DOHH2 (cell line): ENCODE results near the gene ETV6.
A peak's percentile ranks its signal among the peaks of the same experiment; 100 is the strongest.

Experiments used
- H3F3A ChIP-seq: fragments of 200-600 bp; sonication (generic), shearing (Covaris generic); 2 replicates; pipeline ENCODE4 v1.6.0; 2016; ENCODE audit warnings: antibody characterized with exemption, mild to moderate bottlenecking; ENCODE audit not compliant: control insufficient read depth, insufficient read depth
- H3K27ac ChIP-seq: fragments of 200-600 bp; sonication (generic); 2 replicates; pipeline ENCODE4 v1.5.1; 2014; ENCODE audit warnings: low read depth, mild to moderate bottlenecking, low read length, moderate library complexity
- H3K27me3 ChIP-seq: fragments of 200-600 bp; sonication (generic); 2 replicates; pipeline ENCODE4 v1.6.1; 2014; ENCODE audit warnings: mild to moderate bottlenecking, low read length, mixed read lengths; ENCODE audit not compliant: control insufficient read depth
- H3K36me3 ChIP-seq: fragments of 200-600 bp; sonication (generic); 2 replicates; pipeline ENCODE4 v1.6.1; 2014; ENCODE audit warnings: mild to moderate bottlenecking, low read length, moderate library complexity, mixed read lengths; ENCODE audit not compliant: control insufficient read depth
- H3K4me1 ChIP-seq: fragments of 200-600 bp; sonication (generic); 2 replicates; pipeline ENCODE4 v1.6.1; 2014; ENCODE audit warnings: mild to moderate bottlenecking, low read length, mixed read lengths; ENCODE audit not compliant: control insufficient read depth
- H3K4me2 ChIP-seq: fragments of 200-600 bp; sonication (generic); 2 replicates; pipeline ENCODE4 v1.6.0; 2014; ENCODE audit warnings: mild to moderate bottlenecking, low read length, moderate library complexity
- H3K4me3 ChIP-seq: fragments of 200-600 bp; sonication (generic); 2 replicates; pipeline ENCODE4 v1.5.1; 2014; ENCODE audit warnings: mild to moderate bottlenecking, low read length, mixed read lengths
- H3K79me2 ChIP-seq: fragments of 200-600 bp; sonication (generic); 2 replicates; pipeline ENCODE4 v1.6.1; 2014; ENCODE audit warnings: mild to moderate bottlenecking, low read length, mixed read lengths; ENCODE audit not compliant: control insufficient read depth
- H3K9me2 ChIP-seq: fragments of 200-600 bp; sonication (generic); replicated peaks from 2 replicates; pipeline ENCODE4 v1.6.1; 2014; ENCODE audit warnings: mild to moderate bottlenecking, low read length, mixed read lengths; ENCODE audit not compliant: control insufficient read depth
- H3K9me3 ChIP-seq: fragments of 200-600 bp; sonication (generic); 2 replicates; pipeline ENCODE4 v1.6.1; 2014; ENCODE audit warnings: antibody characterized with exemption, low read length, mixed read lengths; ENCODE audit not compliant: control insufficient read depth, insufficient read depth
- H4K20me1 ChIP-seq: fragments of 200-600 bp; sonication (generic); 2 replicates; pipeline ENCODE4 v1.6.0; 2014; ENCODE audit warnings: low read depth, mild to moderate bottlenecking, antibody characterized with exemption, low read length, moderate library complexity; ENCODE audit not compliant: control insufficient read depth, insufficient read depth
- EZH2phosphoT487 ChIP-seq: fragments of 200-600 bp; sonication (generic); IDR thresholded peaks from 2 replicates; pipeline ENCODE4 v1.6.1; 2017; ENCODE audit warnings: borderline replicate concordance, mild to moderate bottlenecking, antibody characterized with exemption, low read length, moderate library complexity, mixed read lengths
- TF ChIP-seq, protein P1 (sequence below): fragments of 200-600 bp; sonication (generic); IDR thresholded peaks from one replicate; pipeline ENCODE4 v1.5.1; 2014; ENCODE audit warnings: antibody characterized with exemption, mild to moderate bottlenecking, low read depth, low read length; ENCODE audit not compliant: poor library complexity, severe bottlenecking

Gene ETV6

DNA sequence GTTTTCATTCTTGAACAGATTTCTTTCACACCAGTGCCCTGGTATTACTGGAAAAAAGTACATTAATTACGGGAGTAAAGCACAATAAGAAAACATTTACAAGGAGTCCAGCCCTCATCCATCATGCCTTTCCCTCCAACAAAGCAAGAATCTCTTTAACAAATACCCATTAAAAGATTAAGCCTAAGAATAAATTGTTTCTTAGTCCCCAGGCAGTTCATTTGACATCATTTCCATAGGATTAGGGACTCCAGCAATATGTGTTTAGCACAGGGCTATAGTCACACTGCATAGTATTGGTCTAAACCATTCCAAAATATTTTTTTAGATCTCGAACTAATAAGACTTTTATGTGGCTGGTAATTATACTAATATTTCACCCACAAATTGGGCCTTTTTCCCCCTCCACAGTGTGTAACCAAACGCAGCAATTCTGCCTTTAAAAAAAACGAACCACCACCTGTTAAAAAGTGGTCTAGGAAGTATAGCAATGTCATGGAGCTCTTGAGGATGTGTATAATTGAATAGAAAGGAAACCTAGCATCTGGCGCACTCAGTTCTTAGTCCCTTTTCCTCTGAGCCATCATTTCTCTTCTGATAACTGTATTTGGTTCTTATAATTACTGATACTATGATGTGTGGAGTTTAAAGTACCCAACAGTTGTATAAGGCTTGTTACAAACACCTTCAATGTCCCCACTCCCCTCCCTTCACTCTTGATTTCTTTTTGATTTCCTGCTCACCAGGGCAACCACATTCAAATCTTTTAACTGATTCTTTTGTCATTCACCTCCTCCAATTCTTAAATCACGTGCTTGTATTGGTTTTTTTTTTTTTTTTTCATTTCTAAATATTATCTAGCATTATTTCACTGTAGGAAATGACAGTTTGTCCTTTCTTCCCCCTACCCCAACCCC lies 138.7 kb downstream of the ETV6 start:
- no peaks in the 10 kb centered on the region for H3K36me3 ChIP-seq

DNA sequence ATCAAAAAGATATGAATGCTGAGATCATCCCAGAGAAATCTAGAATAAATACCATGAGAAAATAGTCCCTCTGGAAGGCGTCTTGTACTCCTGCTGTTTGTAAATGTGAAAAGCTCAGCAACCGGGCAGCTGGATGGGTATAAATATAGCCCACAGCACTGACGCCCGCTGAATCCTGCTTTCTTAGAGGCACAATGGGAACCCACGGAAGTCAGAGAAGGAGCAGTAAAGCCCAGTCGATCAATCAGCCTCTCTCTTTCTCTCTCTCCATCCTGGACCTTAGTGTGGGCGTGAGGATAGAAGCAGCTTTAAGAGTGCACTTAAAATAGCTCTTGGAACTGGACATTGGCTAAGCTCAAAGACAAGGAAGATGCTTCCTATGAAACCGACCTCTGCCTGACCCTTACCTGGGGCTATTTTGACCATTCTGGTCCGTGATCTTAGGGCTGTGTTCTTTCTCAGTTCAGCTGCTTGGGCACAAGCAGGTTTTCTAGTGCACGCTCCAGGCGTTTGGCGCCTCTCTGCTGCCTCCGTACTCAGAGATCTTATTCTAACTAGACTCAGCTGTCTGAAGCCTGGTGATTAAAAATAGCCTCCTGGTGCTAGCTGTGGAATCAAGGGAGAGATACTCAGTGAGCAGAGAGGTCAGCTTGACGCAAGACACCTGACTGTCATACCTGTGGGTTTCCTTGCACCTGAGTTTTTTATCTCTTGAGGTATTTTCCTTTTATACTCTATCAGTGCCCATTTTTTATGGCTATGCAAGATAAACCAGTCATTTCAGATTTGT lies 144.6 kb downstream of the ETV6 start:
- H3K4me2 ChIP-seq = no peak overlapping the region
- no peaks in the 10 kb centered on the region for H4K20me1 ChIP-seq
- no peaks in the 10 kb centered on the region for H3K27me3 ChIP-seq
- no peaks in the 10 kb centered on the region for H3K79me2 ChIP-seq
- no peak for TF ChIP-seq EZH2phosphoT487
- TF ChIP-seq, protein P1, sequence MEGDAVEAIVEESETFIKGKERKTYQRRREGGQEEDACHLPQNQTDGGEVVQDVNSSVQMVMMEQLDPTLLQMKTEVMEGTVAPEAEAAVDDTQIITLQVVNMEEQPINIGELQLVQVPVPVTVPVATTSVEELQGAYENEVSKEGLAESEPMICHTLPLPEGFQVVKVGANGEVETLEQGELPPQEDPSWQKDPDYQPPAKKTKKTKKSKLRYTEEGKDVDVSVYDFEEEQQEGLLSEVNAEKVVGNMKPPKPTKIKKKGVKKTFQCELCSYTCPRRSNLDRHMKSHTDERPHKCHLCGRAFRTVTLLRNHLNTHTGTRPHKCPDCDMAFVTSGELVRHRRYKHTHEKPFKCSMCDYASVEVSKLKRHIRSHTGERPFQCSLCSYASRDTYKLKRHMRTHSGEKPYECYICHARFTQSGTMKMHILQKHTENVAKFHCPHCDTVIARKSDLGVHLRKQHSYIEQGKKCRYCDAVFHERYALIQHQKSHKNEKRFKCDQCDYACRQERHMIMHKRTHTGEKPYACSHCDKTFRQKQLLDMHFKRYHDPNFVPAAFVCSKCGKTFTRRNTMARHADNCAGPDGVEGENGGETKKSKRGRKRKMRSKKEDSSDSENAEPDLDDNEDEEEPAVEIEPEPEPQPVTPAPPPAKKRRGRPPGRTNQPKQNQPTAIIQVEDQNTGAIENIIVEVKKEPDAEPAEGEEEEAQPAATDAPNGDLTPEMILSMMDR = no peak
- no peaks in the 10 kb centered on the region for H3F3A ChIP-seq
- no peak overlapping the region for H3K27ac ChIP-seq
- peaks cover 6% of the 10 kb centered on the region; the same call in 1 of the 2 replicates for H3K9me3 ChIP-seq
- no peaks in the 10 kb centered on the region for H3K9me2 ChIP-seq
- no peak overlapping the region for H3K4me3 ChIP-seq
- H3K36me3 ChIP-seq = no peaks in the 10 kb centered on the region; the same call in 1 of the 2 replicates
- peaks cover 13% of the 10 kb centered on the region for H3K4me1 ChIP-seq

More for the DNA sequence above, 138.7 kb downstream of the ETV6 start:
- no peaks in the 10 kb centered on the region for H3K9me3 ChIP-seq
- no peaks in the 10 kb centered on the region for H3K9me2 ChIP-seq
- no peaks in the 10 kb centered on the region for H3K79me2 ChIP-seq
- H3K27ac ChIP-seq = peak overlapping the region; percentile 37; the same call in 1 of the 2 replicates
- no peaks in the 10 kb centered on the region for H4K20me1 ChIP-seq
- H3K4me1 ChIP-seq = peaks cover 22% of the 10 kb centered on the region
- H3K4me3 ChIP-seq = 0 out of 2 replicates have a peak overlapping the region, but pooled peaks have one; percentile 18
- H3K27me3 ChIP-seq = no peaks in the 10 kb centered on the region
- no peaks in the 10 kb centered on the region for H3F3A ChIP-seq
- peak overlapping the region; percentile 25 for H3K4me2 ChIP-seq
- TF ChIP-seq, protein P1 = no peak
- no peak for TF ChIP-seq EZH2phosphoT487

DNA sequence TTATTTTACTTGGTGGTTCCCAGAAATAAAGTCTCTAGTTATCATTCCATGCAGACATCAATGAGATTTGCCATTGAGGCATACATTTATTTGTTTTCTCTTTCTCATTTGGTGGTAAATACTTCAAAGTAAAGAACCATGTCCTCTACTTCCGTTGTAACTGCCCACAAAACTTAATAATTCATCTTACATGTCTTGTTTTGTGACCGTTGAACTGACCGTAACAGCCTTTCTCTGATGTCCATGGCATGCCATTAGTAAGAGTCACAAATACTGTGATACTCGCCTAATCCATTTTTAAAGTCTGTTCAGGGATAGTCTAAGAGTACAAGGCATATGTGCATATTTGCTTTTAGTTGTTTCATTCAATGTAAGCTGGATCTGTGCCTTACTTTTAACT lies 145.3 kb downstream of the ETV6 start:
- H3K36me3 ChIP-seq = no peaks in the 10 kb centered on the region; the same call in 1 of the 2 replicates
- peaks cover 6% of the 10 kb centered on the region; the same call in 1 of the 2 replicates for H3K9me3 ChIP-seq
- TF ChIP-seq EZH2phosphoT487 = no peak
- TF ChIP-seq, protein P1 = no peak
- no peak overlapping the region for H3K4me2 ChIP-seq
- H3K27me3 ChIP-seq = no peaks in the 10 kb centered on the region
- H4K20me1 ChIP-seq = no peaks in the 10 kb centered on the region
- H3K27ac ChIP-seq = no peak overlapping the region
- H3K9me2 ChIP-seq = no peaks in the 10 kb centered on the region
- H3F3A ChIP-seq = no peaks in the 10 kb centered on the region
- peaks cover 19% of the 10 kb centered on the region for H3K4me1 ChIP-seq
- no peak overlapping the region for H3K4me3 ChIP-seq
- no peaks in the 10 kb centered on the region for H3K79me2 ChIP-seq
